Astrocyte of the spinal cord (primary cell): ENCODE data around the gene IQCM.

ENCODE experiments used
- DNase-seq: peaks from one replicate; pipeline ENCODE4 v3.0.0; 2011; ENCODE audit warnings: low read depth, low spot score
- H3K4me3 ChIP-seq: 2 replicates; pipeline ENCODE4 v1.5.1; 2011; ENCODE audit warnings: low read depth, mild to moderate bottlenecking, low read length, moderate library complexity
- in situ Hi-C: cut with HindIII; loops from 2 replicates; pipeline ENCODE4 v1.10.0; 2017; ENCODE audit warnings: low sequenced_read_pairs
- TF ChIP-seq, protein P1 (sequence below): IDR thresholded peaks from 2 replicates; pipeline ENCODE4 v1.5.1; 2012; ENCODE audit warnings: low read depth, mild to moderate bottlenecking, low read length, inconsistent platforms

Gene IQCM

DNA sequence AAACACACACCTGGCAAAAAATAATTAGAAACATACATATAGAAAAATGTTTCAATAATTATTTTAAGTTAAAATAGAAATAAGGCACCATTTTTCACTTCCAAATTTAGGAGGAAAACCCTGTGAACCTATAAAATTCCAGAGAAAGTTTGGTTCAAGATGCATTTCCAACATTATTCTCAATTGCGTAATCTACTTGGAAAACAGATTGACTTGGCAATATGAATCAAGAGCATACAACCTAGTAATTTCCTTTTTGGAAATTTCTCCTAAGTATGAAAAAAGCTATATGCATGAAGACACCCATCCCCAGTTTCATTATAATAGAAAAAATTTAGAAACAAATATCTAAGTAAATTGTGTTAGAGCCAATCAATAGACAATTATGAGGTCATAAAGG, 242.9 kb downstream of the IQCM start:
- TF ChIP-seq, protein P1, sequence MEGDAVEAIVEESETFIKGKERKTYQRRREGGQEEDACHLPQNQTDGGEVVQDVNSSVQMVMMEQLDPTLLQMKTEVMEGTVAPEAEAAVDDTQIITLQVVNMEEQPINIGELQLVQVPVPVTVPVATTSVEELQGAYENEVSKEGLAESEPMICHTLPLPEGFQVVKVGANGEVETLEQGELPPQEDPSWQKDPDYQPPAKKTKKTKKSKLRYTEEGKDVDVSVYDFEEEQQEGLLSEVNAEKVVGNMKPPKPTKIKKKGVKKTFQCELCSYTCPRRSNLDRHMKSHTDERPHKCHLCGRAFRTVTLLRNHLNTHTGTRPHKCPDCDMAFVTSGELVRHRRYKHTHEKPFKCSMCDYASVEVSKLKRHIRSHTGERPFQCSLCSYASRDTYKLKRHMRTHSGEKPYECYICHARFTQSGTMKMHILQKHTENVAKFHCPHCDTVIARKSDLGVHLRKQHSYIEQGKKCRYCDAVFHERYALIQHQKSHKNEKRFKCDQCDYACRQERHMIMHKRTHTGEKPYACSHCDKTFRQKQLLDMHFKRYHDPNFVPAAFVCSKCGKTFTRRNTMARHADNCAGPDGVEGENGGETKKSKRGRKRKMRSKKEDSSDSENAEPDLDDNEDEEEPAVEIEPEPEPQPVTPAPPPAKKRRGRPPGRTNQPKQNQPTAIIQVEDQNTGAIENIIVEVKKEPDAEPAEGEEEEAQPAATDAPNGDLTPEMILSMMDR: no peak
- no peak for DNase-seq
- no peak overlapping the region for H3K4me3 ChIP-seq
- in situ Hi-C loops: no loop called here

DNA sequence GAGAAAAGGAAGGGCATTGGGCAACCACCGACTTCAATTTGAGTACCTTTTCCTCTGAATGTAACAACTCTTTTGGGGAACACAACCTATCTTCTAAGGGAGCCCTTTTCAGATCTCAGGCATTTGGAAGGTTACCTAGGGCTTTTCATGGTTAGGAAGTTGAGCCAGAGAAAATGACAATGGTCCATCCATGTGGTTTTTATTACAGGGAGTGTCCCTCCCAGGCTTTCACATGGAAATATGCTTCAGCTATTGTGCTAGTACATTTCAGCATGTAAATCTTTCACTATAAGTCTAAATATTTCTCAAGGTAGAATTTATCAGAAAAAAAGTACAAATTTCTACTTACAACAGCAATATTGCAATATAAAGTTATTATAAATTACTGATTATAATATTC, 259.8 kb downstream of the IQCM start:
- no peak for DNase-seq
- in situ Hi-C loops: no loop called here
- no peak overlapping the region for H3K4me3 ChIP-seq
- TF ChIP-seq, protein P1: no peak

DNA sequence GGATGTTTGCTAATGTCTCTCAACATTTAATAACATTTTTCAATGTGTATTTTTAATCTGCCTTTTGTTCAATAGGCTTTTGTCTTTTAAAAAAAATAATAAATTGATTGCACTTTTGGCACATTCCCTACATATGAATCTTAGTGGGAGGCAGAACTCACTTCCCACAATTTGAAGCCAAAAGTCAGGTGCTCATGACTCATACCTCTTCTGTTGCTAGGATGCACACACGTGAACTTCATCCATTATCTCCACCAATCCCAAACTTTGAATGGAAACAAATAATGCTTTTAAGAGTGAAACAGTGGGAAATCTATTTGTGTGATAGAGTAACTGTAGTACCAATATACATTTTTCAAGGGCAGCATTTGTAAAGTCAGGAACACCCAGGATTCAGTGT, 260.5 kb downstream of the IQCM start:
- in situ Hi-C loops: no loop called here
- DNase-seq: peak; percentile 13
- no peak overlapping the region for H3K4me3 ChIP-seq
- TF ChIP-seq, protein P1: no peak

DNA sequence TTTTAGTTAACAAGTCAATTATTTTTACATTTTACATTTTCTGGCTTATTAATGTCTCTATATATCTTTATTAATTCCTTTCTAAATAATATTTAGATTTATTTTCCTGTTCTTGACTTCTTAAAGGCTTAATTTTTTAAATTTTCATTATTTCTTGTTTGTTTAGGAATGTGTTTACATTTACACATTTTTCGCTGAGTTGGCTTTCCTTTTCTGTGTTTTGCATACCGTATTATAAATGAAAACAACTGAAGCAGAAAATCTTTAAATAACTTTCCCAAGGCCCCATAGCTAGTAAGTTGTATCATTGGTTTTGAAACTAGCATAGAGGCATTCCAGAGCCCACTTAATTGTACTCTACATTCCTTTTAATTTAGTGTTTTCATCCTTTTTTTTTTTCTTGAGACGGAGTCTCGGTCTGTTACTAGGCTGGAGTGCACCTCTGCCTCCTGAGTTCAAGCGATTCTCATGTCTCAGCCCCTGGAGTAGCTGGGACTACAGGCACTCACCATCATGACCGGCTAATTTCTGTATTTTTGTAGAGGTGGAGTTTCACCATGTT, 261.6 kb downstream of the IQCM start:
- in situ Hi-C loops: no loop called here
- no peak overlapping the region for H3K4me3 ChIP-seq
- peak; percentile 9 for DNase-seq
- TF ChIP-seq, protein P1: no peak

DNA sequence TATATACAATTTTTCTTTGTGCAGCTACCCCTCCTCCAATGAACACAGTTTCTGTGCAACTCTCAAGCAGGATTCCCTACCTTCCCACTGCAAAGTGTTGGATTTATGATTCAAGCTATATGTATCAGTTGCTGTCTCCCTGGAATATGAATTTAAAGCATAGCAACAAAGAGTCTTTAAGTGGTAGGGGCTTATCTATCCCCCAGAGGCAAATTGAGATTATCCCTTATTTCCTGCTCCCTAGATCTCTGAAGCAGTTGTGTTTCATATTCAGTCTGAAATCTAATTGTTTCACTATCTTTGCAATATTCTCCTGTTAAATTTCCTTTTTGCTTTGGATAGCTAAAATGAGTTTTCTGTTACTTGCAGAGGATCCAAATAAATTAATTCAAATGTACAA, 263.0 kb downstream of the IQCM start:
- no peak for DNase-seq
- in situ Hi-C loops: no loop called here
- TF ChIP-seq, protein P1: no peak
- no peak overlapping the region for H3K4me3 ChIP-seq

DNA sequence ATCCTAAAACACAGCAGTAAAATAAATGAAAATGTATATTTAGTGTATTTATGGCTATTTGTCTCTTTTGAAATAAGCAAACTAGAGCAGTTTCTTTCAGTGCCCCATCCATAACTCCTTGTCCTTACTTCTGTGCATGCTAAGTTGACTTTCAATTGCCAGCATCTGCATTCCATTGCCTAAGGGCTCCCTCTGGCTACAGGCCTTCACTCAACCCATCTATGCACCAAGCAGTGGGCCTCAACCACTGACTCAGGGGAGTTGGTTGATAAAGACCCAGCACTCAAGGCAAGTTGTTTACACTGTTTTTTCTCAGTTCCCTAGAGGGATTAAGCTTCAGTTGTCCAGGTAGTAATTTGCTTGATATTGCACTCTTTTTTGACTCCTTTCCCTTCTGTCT, 265.7 kb downstream of the IQCM start:
- no peak overlapping the region for H3K4me3 ChIP-seq
- in situ Hi-C loops: no loop called here
- DNase-seq: no peak
- TF ChIP-seq, protein P1: peak; percentile 7

DNA sequence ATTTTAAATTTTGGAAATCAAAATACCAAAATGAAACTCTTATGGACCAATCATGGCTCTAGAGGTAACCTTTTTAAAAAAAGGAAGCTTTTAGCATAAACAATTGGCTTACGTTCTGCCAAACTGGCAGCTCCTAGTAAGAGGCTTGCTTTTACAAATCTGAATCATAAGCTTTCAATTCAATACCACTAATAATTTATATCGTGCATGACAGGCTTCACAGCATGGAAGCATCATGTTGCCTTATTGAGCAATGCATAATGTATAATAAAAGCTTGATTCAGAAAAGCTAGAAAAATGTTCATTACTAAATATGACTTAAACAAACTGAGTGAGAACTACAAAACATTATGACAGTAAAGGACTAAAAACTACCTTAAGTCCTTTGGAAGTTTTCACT, 280.9 kb downstream of the IQCM start:
- TF ChIP-seq, protein P1: no peak
- no peak overlapping the region for H3K4me3 ChIP-seq
- in situ Hi-C loops: no loop called here
- no peak for DNase-seq
